Mesothelial cell of epicardium (in vitro differentiated cells): ENCODE results near the gene SUPT6H. TPM values are rescaled to one million over a fixed set of nuclear protein-coding genes. Genes with fewer than 3 reads are reported as not detected.

Source experiments
- DNase-seq, 2 experiments: peaks; one replicate each; pipeline ENCODE4 v3.0.0; 2021; ENCODE audit warnings: low spot score in 2 of 2; ENCODE audit not compliant: unreplicated experiment in 2 of 2
- H3K27ac Mint-ChIP-seq: 2 replicates; pipeline ENCODE4 v1.8.0; 2021; ENCODE audit warnings: mixed read lengths
- H3K27me3 Mint-ChIP-seq: 2 replicates; pipeline ENCODE4 v1.8.0; 2021; ENCODE audit warnings: low read depth, mixed read lengths
- H3K36me3 Mint-ChIP-seq: 2 replicates; pipeline ENCODE4 v1.8.0; 2021; ENCODE audit warnings: mixed read lengths
- H3K4me1 Mint-ChIP-seq: 2 replicates; pipeline ENCODE4 v1.8.0; 2021; ENCODE audit warnings: mixed read lengths
- H3K4me3 Mint-ChIP-seq: 2 replicates; pipeline ENCODE4 v1.8.0; 2021; ENCODE audit warnings: mild to moderate bottlenecking, moderate library complexity, mixed read lengths
- H3K9me3 Mint-ChIP-seq: 2 replicates; pipeline ENCODE4 v1.8.0; 2021; ENCODE audit warnings: mixed read lengths
- total RNA-seq: library from RNA; stranded (reverse); gene quantifications from 3 replicates; pipeline ENCODE4 v1.2.1, GENCODE V29; 2021
- TF ChIP-seq, protein P1 (sequence below): fragments of 200-600 bp; sonication (generic); IDR thresholded peaks from one replicate; pipeline ENCODE4 v1.5.0; 2021; ENCODE audit warnings: antibody characterized with exemption; ENCODE audit not compliant: unreplicated experiment

The SUPT6H gene
- total RNA-seq, 1 donor from 2014 or later, result 91.8 TPM

DNA sequence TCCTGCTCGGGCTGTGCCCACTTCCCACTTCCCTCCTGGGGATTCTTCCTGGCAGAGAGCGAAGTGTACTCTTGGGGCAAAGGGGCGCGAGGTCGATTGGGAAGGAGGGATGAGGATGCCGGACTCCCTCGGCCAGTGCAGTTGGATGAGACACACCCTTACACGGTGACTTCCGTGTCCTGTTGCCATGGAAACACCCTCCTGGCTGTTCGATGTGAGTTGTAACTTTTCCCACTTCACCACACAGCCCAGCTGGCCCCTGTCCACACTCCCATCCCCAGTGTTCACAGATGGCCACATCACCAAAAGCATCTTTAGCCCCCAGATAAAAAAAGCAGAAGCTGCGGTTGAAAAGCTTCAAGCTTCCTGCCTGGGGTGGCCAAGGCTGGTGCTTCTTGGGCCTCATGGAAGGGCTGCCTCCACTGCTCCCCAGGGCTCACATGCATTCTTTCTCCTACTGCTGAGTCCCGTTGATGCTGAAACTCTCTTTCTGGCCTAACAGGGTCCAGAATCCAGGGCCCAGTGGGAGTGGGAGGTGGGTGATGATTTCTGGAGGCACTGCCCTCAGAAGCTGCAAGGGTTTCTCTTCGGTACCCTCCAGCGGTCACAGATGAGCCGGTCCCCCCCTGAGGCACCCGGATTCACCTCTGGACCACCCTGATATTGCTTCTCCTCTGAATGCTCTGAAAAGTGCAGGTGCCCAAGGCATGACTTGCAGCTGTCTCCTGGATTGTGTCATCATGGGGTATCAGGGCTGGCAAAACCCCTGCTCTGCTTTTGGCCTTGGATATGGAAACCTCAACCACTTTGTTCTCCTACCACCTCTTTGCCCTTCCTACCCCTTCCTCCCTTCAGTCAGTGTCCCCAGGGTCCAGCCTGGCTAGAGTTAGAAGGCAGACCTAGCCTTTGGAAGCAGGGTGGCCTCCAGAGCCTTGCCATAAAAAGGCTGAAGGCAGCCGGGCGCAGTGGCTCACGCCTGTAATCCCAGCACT, 79.6 kb downstream of the SUPT6H start:
- H3K27me3 Mint-ChIP-seq, result no peaks in the 10 kb centered on the region
- no peak overlapping the region for H3K4me3 Mint-ChIP-seq
- DNase-seq, result no peak
- H3K9me3 Mint-ChIP-seq, result no peaks in the 10 kb centered on the region
- TF ChIP-seq, protein P1, sequence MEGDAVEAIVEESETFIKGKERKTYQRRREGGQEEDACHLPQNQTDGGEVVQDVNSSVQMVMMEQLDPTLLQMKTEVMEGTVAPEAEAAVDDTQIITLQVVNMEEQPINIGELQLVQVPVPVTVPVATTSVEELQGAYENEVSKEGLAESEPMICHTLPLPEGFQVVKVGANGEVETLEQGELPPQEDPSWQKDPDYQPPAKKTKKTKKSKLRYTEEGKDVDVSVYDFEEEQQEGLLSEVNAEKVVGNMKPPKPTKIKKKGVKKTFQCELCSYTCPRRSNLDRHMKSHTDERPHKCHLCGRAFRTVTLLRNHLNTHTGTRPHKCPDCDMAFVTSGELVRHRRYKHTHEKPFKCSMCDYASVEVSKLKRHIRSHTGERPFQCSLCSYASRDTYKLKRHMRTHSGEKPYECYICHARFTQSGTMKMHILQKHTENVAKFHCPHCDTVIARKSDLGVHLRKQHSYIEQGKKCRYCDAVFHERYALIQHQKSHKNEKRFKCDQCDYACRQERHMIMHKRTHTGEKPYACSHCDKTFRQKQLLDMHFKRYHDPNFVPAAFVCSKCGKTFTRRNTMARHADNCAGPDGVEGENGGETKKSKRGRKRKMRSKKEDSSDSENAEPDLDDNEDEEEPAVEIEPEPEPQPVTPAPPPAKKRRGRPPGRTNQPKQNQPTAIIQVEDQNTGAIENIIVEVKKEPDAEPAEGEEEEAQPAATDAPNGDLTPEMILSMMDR, result no peak
- peak overlapping the region; percentile 30 for H3K27ac Mint-ChIP-seq
- peaks cover 16% of the 10 kb centered on the region for H3K4me1 Mint-ChIP-seq
- no peaks in the 10 kb centered on the region for H3K36me3 Mint-ChIP-seq

DNA sequence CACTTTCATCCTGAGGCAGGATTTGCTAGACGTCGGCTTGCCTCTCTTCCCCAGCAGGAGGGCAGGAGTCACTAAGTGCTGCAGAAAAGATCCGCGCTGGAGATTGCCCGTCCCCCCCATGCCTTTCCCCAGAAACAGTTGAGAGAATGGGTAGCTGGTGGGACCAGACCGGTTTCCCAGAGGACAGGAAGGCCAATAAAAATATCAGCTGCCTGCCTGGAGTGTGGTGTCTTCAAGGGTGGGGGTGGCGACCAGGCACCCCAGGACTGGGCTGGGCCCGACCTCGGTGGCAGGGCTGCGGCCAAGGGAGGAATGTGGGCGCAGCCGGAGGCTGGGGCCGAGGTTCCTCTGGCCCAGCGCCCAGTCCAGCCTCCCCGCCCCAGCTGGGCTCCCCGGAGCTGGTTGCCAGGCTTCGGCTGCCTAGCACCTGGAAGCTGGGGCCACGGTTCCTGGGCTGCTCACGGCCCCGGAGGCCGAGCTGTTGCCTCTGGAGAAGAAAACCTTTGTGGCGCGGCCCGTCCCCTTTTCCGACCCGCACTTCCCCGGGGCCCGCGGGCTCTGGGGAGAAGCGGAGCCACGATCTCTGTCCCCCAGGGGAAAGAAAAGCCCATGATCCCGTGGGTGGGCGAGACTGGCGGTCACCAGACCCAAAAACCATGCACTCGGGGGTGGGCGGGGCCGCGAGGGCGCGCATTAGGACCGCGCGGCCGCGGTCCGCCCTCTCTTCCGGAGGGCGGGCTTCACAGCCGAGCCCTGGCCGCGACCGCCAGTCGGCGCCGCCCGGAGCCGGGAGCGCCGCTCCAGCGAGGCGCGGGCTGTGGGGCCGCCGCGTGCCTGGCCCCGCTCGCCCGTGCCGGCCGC, 81.5 kb downstream of the SUPT6H start, which contains the start of gene TRAF4:
TRAF4 (plus strand) TSS at position 769 of the 861 bp plus-strand sequence. CDS start 102 bp downstream, outside the sequence.
- Mint-ChIP-seq H3K36me3 (no peaks in the 10 kb centered on the region), H3K27ac (peak within 1 kb of the TSS; percentile 98), H3K4me3 (peak within 1 kb of the TSS; percentile 89), H3K27me3 (no peaks in the 10 kb centered on the region), H3K4me1 (peaks cover 32% of the 10 kb centered on the region), H3K9me3 (no peaks in the 10 kb centered on the region)
- TF ChIP-seq, protein P1, result no peak
- DNase-seq, result peak; percentile 72 to 80

- TF ChIP-seq, protein P1, result no peak
- peaks cover 3% of the 10 kb centered on the region for H3K36me3 Mint-ChIP-seq
- peak overlapping the region; percentile 98 for H3K27ac Mint-ChIP-seq
- H3K9me3 Mint-ChIP-seq, result no peaks in the 10 kb centered on the region
- no peaks in the 10 kb centered on the region for H3K27me3 Mint-ChIP-seq
- peaks cover 32% of the 10 kb centered on the region for H3K4me1 Mint-ChIP-seq
- peak overlapping the region; percentile 89 for H3K4me3 Mint-ChIP-seq
- DNase-seq, result peak in 1 of 2 experiments; percentile 59
Measured at GRCh38 chr17:28744104-28744971, 82.3 kb downstream of the SUPT6H start.

- Mint-ChIP-seq H3K9me3 (no peaks in the 10 kb centered on the region), H3K4me1 (peaks cover 30% of the 10 kb centered on the region), H3K27ac (peak overlapping the region; percentile 98), H3K36me3 (peaks cover 3% of the 10 kb centered on the region), H3K4me3 (peak overlapping the region; percentile 89), H3K27me3 (no peaks in the 10 kb centered on the region)
- TF ChIP-seq, protein P1, result no peak
- DNase-seq, result peak; percentile 62 to 70
Measured at GRCh38 chr17:28744972-28745785, 83.2 kb downstream of the SUPT6H start.
